Naive B cell (primary cell): ENCODE measurements around the gene CTNNBIP1. TPM values are rescaled to one million over a fixed set of nuclear protein-coding genes. Genes with fewer than 3 reads are reported as not detected.
A peak's percentile ranks its signal among the peaks of the same experiment; 100 is the strongest.

Experiments used
- ATAC-seq, 2 donors: fragments of 150-1000 bp; cut with Tn5 transposase; 2 replicates each; pipeline ENCODE4 v1.10.0; 2021; ENCODE audit warnings: low read depth in 2 of 2, mild to moderate bottlenecking in 2 of 2, moderate library complexity in 2 of 2
- DNase-seq: peaks from one replicate; pipeline ENCODE4 v3.0.0; 2022
- H3K27ac Mint-ChIP-seq, 6 donors: one replicate each; pipeline ENCODE4 v1.8.0; 2020 to 2022; ENCODE audit warnings: mild to moderate bottlenecking in 6 of 6, mixed read lengths in 6 of 6, moderate library complexity in 5 of 6, inconsistent platforms in 2 of 6
- H3K27me3 Mint-ChIP-seq, 3 donors: one replicate each; pipeline ENCODE4 v1.8.0; 2021 to 2022; ENCODE audit warnings: mixed read lengths in 3 of 3, mild to moderate bottlenecking in 1 of 3
- H3K36me3 Mint-ChIP-seq, 2 donors: one replicate each; pipeline ENCODE4 v1.8.0; 2020 to 2022; ENCODE audit warnings: mixed read lengths in 2 of 2, inconsistent platforms in 1 of 2, mild to moderate bottlenecking in 1 of 2
- H3K4me1 Mint-ChIP-seq, 3 donors: one replicate each; pipeline ENCODE4 v1.8.0; 2020 to 2022; ENCODE audit warnings: mixed read lengths in 3 of 3, inconsistent platforms in 1 of 3, mild to moderate bottlenecking in 1 of 3, moderate library complexity in 1 of 3
- H3K4me3 Mint-ChIP-seq, 8 donors: one replicate each; pipeline ENCODE4 v1.8.0; 2020 to 2022; ENCODE audit warnings: mild to moderate bottlenecking in 8 of 8, mixed read lengths in 8 of 8, moderate library complexity in 8 of 8, inconsistent platforms in 2 of 8
- H3K9me3 Mint-ChIP-seq, 7 donors: one replicate each; pipeline ENCODE4 v1.8.0; 2020 to 2022; ENCODE audit warnings: mixed read lengths in 7 of 7, mild to moderate bottlenecking in 5 of 7, inconsistent platforms in 2 of 7, moderate library complexity in 1 of 7
- polyA plus RNA-seq, 6 donors: library from polyadenylated mRNA; unstranded; fragments of 300-500 nt; fragmentation: Illumina TruSeq; gene quantifications; one replicate each; pipeline ENCODE4 v1.2.3, GENCODE V29; 2021; ENCODE audit warnings: low read depth in 6 of 6

CTNNBIP1 gene
- polyA plus RNA-seq, 6 donors from 2014 or later = 7.4 to 13.4 (median 8.6) TPM

GRCh38 chr1:9912264-9912936 is 2.3 kb upstream of the CTNNBIP1 start:
- DNase-seq = no peak
- Mint-ChIP-seq H3K27ac (peak overlapping the region in 5 of 6 donors; percentile 9 to 88 (median 67)), H3K36me3 (no peaks in the 10 kb centered on the region), H3K9me3 (no peaks in the 10 kb centered on the region), H3K4me1 (peaks cover 28 to 35% (median 29%) of the 10 kb centered on the region in 3 donors), H3K27me3 (no peaks in the 10 kb centered on the region), H3K4me3 (peak overlapping the region; percentile 31 to 88 (median 72))
- ATAC-seq = no peak

DNA sequence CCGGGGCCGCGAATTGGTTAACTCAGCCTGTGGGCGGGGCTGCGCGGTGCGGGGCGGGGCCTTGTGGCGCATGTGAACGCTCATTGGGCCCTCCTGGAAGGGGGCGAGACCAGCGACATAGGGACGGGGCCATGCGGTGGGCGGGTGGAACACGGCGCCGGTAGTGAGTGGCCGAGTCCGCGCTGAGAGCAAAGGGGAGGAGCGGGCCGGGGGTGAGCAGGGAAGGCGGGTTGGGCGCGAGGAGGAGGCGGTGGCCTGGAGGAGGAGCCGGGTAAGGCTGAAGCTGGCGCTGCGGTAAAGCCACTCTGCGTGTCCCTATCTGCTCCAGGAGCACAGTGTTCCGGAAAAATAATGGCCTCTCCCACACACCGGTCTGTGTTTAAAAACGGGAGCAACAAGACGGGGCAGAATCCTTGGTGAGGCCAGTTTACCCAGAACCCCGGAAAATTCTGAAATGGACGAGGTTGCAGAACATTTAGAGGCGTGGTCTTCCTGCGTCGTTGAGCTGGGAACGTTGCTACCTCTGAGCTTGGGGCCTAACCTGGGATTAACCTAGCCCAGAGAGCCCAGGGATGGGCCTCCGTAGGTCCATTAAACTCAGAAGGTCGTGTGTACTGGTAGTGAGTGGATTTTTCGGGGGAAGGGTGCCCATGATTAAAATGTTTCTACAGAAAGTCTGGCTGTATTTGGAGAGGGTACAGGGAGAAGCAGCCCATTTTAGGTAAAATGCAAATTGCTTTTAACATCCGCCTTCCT is 532 bp upstream of the CTNNBIP1 start:
- peak; percentile 100 for DNase-seq
- ATAC-seq = peak; percentile 90 to 91
- Mint-ChIP-seq H3K27ac (peak overlapping the region; percentile 86 to 100 (median 98)), H3K9me3 (no peaks in the 10 kb centered on the region), H3K36me3 (no peaks in the 10 kb centered on the region), H3K4me3 (peak overlapping the region; percentile 92 to 98 (median 97)), H3K27me3 (no peaks in the 10 kb centered on the region), H3K4me1 (peaks cover 28 to 36% (median 29%) of the 10 kb centered on the region in 3 donors)

- ATAC-seq (no peak), DNase-seq (peak; percentile 17)
- peak overlapping the region; percentile 85 to 99 (median 94) for H3K4me3 Mint-ChIP-seq
- no peaks in the 10 kb centered on the region for H3K9me3 Mint-ChIP-seq
- H3K27ac Mint-ChIP-seq = peak overlapping the region; percentile 53 to 98 (median 82)
- no peaks in the 10 kb centered on the region for H3K36me3 Mint-ChIP-seq
- H3K27me3 Mint-ChIP-seq = no peaks in the 10 kb centered on the region
- H3K4me1 Mint-ChIP-seq = peaks cover 28 to 36% (median 29%) of the 10 kb centered on the region in 3 donors
Observed at GRCh38 chr1:9909234-9910046, 629 bp downstream of the CTNNBIP1 start.

DNA sequence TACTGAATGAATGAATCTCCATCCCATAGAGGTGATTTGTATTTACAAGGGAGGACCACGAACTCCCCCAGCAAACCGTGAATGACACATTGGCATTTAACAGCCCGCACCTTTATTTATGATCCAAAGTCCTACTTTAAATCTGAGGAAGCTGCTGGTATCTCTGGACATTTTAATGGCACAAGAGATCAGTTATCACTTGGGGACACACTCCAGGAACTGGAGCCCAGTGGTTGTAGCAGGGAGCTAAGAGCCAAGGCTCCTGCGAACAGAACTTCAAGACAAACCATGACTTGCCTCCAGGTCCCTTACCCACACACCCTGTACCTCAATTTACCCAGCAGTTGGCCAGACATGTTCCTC is 1.2 kb downstream of the CTNNBIP1 start:
- H3K27ac Mint-ChIP-seq = peak overlapping the region in 5 of 6 donors; percentile 2 to 88 (median 71)
- peak overlapping the region; percentile 85 to 99 (median 94) for H3K4me3 Mint-ChIP-seq
- peaks cover 28 to 36% (median 29%) of the 10 kb centered on the region in 3 donors for H3K4me1 Mint-ChIP-seq
- H3K9me3 Mint-ChIP-seq = no peaks in the 10 kb centered on the region
- H3K27me3 Mint-ChIP-seq = no peaks in the 10 kb centered on the region
- no peak for DNase-seq
- no peak for ATAC-seq
- no peaks in the 10 kb centered on the region for H3K36me3 Mint-ChIP-seq

- no peaks in the 10 kb centered on the region for H3K9me3 Mint-ChIP-seq
- ATAC-seq = no peak
- H3K4me3 Mint-ChIP-seq = peak overlapping the region in 4 of 8 donors; percentile 10 to 85 (median 56)
- H3K36me3 Mint-ChIP-seq = no peaks in the 10 kb centered on the region
- no peaks in the 10 kb centered on the region for H3K27me3 Mint-ChIP-seq
- peaks cover 25 to 36% (median 27%) of the 10 kb centered on the region in 3 donors for H3K4me1 Mint-ChIP-seq
- H3K27ac Mint-ChIP-seq = peak overlapping the region in 2 of 6 donors; percentile 2 to 81
- no peak for DNase-seq
Observed at GRCh38 chr1:9907441-9907840, 2.6 kb downstream of the CTNNBIP1 start.

DNA sequence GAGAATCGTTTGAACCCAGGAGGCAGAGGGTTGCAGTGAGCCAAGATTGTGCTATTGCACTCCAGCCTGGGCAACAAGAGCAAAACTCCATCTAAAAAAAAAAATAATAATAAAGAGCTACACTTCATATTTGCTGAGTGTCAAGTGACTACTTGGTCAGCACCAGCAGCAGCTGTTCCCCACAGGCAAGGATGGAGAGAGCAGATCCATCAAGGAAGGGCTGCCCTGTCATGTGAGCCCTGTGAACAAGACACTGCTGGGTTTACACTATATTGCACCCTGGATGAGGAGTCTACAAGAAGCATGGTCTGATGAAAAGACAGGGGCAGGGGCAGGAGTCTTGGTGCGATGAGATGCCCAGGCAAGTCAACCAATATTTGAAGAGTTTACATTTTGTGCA is 3.6 kb downstream of the CTNNBIP1 start:
- peak overlapping the region in 1 of 8 donors; percentile 85 for H3K4me3 Mint-ChIP-seq
- H3K9me3 Mint-ChIP-seq = no peaks in the 10 kb centered on the region
- ATAC-seq = no peak
- no peak overlapping the region for H3K27ac Mint-ChIP-seq
- H3K27me3 Mint-ChIP-seq = no peaks in the 10 kb centered on the region
- H3K36me3 Mint-ChIP-seq = no peaks in the 10 kb centered on the region
- H3K4me1 Mint-ChIP-seq = peaks cover 18 to 30% (median 23%) of the 10 kb centered on the region in 3 donors
- DNase-seq = no peak

- Mint-ChIP-seq H3K9me3 (no peaks in the 10 kb centered on the region), H3K27ac (peak overlapping the region in 2 of 6 donors; percentile 39 to 76), H3K4me3 (no peak overlapping the region), H3K36me3 (no peaks in the 10 kb centered on the region), H3K4me1 (peaks cover 24 to 34% (median 30%) of the 10 kb centered on the region in 3 donors), H3K27me3 (no peaks in the 10 kb centered on the region)
- ATAC-seq (no peak), DNase-seq (no peak)
Observed at GRCh38 chr1:9905010-9905409, 5.1 kb downstream of the CTNNBIP1 start.

DNA sequence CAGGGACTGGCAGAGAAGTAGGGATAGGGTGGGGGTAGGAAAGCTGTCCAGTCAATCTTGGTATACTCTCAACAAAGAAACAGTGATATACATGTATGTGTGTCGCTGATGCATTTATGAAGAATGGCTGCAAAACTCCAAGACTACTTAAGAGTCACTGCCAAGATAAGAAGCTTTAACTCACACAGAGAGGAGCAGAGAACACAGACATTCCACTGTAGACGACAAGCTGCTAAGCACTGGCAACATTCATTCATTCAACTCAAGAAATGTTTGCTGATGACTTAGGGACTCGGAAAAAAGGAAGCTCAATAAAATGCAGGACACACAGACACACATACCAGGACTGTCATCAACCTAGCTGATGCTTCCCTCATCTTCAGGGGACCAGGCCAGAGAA is 5.5 kb downstream of the CTNNBIP1 start:
- no peaks in the 10 kb centered on the region for H3K9me3 Mint-ChIP-seq
- peaks cover 23 to 33% (median 31%) of the 10 kb centered on the region in 3 donors for H3K4me1 Mint-ChIP-seq
- no peak overlapping the region for H3K4me3 Mint-ChIP-seq

GRCh38 chr1:9903801-9904527 is 6.1 kb downstream of the CTNNBIP1 start:
- peak overlapping the region in 2 of 6 donors; percentile 15 to 30 for H3K27ac Mint-ChIP-seq

More for the DNA sequence above, 5.5 kb downstream of the CTNNBIP1 start:
- Mint-ChIP-seq H3K27me3 (no peaks in the 10 kb centered on the region), H3K36me3 (no peaks in the 10 kb centered on the region), H3K27ac (peak overlapping the region in 1 of 6 donors; percentile 39)
- ATAC-seq = no peak
- DNase-seq = no peak

GRCh38 chr1:9902060-9902452 is 8.0 kb downstream of the CTNNBIP1 start:
- Mint-ChIP-seq H3K9me3 (no peaks in the 10 kb centered on the region), H3K36me3 (no peaks in the 10 kb centered on the region), H3K27ac (peak overlapping the region in 2 of 6 donors; percentile 20 to 70), H3K4me1 (peaks cover 12 to 19% (median 14%) of the 10 kb centered on the region in 3 donors), H3K27me3 (no peaks in the 10 kb centered on the region), H3K4me3 (peak overlapping the region in 1 of 8 donors; percentile 15)
- no peak for ATAC-seq
- no peak for DNase-seq

More at GRCh38 chr1:9903801-9904527, 6.1 kb downstream of the CTNNBIP1 start:
- no peak for ATAC-seq
- Mint-ChIP-seq H3K4me3 (no peak overlapping the region), H3K27me3 (no peaks in the 10 kb centered on the region), H3K4me1 (peaks cover 17 to 27% (median 25%) of the 10 kb centered on the region in 3 donors), H3K36me3 (no peaks in the 10 kb centered on the region), H3K9me3 (no peaks in the 10 kb centered on the region)
- DNase-seq = no peak

- no peaks in the 10 kb centered on the region for H3K27me3 Mint-ChIP-seq
- H3K27ac Mint-ChIP-seq = peak overlapping the region; percentile 47 to 95 (median 86)
- H3K36me3 Mint-ChIP-seq = no peaks in the 10 kb centered on the region
- no peaks in the 10 kb centered on the region for H3K9me3 Mint-ChIP-seq
- H3K4me1 Mint-ChIP-seq = peaks cover 12 to 19% (median 14%) of the 10 kb centered on the region in 3 donors
- peak overlapping the region in 7 of 8 donors; percentile 76 to 92 (median 88) for H3K4me3 Mint-ChIP-seq
- DNase-seq (no peak), ATAC-seq (no peak)
Observed at GRCh38 chr1:9901148-9902059, 8.7 kb downstream of the CTNNBIP1 start.
